Right kidney (tissue), 1 donor: ENCODE measurements around the gene JPT2.

Experiments used
- DNase-seq: peaks from one replicate; pipeline ENCODE4 v3.0.0-alpha.2; 2016

The JPT2 gene

DNA sequence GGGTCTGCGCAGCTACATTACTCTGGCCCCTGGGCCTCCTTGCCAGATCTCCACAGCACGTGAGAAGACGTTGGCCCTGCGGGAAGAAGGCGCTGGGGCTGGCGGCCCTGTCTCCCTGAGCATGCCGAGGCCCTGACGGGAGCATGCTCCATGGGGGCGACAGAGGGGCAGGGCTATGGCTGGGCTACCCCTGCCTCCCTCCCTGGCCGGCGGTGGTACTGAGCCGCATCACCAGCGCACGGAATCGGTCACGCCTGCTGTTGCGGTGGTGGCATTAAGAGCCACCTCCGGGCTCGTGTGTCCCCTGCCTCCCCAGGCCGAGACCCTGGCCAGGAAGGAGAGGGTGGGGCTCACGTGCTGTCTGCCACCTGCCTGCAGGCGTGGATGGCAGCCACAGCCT lies 56.0 kb downstream of the JPT2 start:
- DNase-seq = no peak

DNA sequence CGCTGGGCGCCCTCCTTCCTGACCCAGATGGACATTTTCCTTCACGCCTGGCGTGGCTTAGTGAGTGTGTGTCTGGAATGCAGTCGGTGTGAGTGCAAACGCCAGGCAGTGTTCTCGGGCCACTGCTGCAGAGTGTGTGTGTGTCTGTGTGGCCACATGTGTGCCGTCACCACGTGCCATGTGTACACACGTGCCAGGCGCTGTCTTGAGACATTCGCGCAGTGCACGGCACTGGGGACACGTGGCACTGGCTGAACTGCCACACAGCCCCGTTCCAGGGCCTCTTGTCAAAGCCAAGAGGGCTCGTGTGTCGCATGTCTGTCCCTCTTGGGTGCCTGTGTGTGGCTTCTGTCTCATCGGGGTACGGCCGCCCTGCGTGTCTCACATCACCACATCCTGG lies 56.7 kb downstream of the JPT2 start:
- DNase-seq = no peak

DNA sequence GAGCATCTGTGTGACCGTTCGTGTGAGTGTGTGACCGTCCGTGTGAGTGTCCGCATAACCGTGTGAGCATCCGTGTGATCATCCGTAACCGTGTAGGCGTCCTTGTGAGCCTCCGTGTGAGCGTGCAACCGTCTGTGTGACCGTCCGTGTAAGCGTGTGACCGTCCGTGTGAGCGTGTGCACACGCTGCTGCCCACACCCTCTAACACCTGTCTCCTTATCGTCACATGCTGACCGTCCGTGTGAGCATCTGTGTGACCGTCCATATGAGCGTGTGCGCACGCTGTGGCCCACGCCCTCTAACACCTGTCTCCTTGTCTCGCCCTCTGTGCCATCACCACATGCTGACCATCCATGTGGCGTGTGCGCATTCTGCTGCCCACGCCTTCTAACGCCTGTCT lies 62.2 kb downstream of the JPT2 start:
- no peak for DNase-seq

DNA sequence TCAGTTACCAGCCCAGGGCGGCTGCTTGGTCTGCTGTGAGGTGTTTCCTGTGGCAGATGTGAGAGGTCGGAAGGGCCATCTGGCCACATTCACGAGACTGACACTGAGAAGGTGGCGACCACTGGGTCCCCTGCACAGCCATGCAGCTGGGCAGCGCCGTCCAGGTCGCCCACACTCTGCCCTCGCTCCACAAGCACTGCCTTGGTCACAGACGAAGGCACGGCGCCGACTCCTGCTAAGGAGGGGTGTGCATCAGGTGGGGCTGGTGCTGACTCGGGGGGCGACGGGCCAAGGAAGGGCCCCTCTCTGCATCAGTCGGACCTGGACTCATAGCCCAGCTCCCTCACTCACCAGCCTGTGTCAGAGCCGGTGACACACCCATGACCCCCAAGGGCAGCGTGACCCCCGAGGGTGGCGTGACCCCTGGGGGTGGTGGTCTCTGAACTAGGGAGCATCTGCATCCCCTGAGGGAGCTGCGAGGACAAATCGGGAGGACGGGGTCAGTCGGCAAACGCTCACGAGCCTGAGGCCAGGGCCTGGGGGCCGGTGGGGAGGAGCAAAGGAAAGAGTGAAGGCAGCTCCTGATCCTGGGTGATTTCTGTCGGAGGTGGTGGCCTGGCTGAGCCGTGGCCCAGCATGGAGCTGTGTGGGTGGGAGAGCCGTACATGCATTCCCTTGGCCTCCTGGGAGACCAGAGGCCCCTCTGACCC lies 62.9 kb downstream of the JPT2 start:
- DNase-seq = no peak

DNA sequence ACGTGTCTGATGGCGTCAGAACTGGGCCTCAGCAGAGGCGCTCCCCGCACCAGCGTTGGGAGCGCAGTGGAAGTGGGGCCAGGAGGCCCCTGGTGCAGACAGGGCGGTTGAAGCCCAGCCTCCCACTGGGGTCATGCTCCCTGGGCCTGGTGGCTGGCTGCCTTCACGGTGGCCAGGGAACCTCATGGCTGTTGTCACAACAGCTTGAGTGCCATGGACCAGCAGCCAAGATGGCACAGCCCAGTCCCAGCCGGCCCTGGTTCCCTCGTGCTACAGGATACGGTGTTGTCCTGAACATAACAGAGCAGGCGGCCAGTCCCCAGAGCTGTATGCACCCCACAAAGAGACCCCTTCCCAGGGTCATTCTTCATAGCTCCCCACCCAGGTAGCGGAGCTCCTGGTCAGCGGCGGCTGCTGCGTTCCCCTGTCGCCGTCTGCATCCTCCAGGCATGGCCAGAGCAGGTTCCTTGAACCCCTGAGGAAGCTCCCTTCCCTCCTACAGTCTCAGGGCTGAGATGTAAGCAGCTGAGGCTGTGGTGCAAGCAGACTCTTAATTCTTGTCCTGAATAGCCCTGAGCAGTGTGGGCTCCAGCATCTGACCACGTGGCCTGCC lies 63.6 kb downstream of the JPT2 start:
- no peak for DNase-seq

DNA sequence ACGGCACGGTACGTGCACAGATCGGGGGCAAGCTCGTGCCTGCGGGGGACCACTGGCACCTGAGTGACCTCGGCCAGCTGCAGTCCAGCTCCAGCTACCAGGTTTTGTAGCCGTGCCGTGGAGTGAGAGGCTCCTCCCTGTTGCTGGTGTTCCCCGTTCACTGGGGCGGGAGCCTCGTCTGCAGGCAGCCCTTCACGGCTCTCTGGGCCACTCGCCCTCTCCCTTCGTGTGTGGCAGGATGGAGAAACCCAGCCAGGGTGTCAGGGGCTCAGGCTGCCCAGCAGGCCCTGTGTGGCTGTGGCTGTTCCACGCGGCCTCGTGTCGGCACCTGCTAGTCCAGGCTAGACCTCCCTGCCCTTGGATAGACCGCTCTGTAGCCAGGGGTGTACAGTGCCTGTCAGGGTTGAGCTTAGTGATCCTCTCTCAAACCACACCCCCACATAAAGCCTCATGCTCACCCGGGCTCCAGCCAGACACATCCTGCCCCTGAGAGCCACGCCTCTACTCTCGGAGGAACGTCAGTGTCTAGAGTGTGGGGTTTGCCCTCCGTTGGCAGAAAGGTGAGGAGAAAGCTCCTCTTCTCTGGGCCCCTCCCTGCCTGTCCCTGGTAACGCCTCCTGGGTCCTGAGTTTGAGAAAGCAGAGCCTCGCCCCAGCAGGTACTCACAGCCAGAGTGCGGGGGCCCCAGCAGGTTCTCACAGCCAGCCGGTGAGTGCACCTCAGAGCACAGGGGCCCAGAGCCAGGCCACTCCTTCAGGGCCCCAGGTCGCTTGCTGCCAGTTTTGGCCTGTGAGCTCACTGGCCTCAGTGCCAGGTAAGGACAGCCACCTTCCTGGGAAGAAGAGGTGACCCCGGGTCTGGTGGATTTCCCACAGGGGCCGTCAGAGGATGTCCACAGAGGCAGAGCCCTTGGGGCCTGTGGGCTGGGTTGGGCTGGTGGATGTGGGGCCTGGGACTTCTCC lies 65.6 kb downstream of the JPT2 start:
- DNase-seq = no peak

DNA sequence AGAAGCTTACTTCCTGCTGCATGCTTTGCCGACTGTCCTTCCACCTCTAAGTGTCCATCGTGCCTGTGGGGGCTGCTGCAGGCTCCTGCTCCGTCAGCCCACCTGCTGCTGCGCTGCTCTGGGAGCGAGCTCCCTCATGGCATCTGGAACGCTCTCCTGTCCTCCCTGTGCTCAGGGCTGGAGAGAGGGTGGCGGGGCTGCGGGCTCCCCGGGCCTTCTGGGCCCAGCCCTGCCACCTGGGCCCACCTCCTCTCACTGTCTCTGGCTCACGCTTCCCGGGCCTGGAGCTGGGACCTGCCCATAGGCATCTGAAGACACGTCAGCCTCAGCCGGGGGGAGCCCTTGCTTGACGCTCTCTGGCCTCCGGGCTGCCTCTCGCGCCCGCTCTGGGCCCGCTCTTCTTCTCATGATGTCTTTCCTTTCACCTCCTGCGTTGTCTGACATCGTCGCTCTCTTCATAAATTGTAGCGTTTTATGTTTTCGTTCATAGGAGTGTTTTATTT lies 66.3 kb downstream of the JPT2 start:
- DNase-seq = no peak

DNA sequence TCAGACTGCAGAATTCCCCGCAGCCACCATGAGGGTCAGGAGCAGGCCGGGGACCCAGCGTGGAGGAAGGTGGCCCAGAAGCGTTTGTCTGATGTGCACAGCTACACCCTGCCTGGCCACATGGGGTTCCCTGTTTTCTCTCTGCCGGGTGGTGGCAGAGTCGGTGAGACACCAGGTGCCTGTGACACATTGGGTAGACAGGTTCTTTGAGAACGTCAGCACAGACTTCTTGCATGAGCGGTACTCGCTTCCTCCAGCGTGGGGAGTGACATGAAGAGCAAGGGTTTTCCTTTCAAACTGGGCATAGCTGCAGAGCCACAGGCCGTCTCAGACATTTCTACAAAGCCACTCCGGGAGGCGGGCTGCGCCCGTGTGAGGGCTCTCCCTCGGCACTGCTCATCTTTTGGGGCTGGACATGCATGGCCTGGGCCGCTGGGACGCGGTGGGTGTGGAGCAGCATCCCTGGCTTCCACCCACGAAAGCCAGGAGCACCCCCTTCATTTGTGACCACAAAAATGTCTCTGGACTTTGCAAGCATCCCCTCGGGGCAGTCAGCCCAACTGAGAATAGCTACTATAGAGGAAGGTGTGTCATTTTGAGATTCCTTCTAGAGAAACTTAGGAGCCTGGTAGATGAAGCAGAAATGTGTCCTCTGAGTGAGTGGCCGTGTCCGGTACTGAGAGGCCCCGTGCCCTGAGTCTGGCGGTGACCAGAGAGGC lies 67.3 kb downstream of the JPT2 start:
- DNase-seq = no peak

DNA sequence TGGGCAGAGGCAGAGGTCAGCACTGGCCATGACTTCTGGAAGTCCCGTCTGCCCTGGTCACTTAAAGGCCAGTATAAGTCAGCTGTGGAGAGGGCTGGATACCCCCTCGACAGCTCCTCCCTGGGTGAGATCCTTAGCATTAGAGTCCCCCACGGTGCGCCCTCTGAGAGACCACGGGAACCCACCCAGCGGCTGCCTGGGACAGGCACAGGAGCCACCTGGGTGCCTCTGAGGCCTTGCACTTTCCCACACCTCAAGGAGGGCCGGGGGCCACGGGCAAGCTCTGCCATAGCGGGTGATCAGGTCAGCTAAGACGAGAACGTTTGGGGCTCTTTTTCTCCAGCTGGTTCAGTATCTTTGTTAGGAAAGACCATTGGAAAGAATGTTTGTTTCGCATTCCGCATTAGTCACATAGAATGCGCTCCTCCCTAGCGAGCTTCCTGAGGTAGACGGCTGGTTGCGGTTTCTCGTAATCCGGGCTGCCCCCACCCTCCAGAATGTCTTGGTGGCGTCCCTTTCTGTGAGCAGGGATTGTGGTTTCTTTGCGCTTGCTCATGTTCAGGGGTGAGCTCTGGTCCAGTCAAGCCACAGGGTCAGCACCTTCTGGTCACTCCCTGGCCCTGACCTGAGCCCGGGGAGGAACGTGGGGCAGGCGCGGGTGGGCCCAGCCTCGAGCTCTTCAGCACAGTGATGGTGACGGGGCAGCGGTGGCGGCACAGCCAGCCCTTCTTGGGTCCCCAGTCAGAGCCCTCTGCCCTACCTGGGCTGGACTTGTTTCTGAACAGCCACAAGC lies 68.0 kb downstream of the JPT2 start:
- DNase-seq = no peak

DNA sequence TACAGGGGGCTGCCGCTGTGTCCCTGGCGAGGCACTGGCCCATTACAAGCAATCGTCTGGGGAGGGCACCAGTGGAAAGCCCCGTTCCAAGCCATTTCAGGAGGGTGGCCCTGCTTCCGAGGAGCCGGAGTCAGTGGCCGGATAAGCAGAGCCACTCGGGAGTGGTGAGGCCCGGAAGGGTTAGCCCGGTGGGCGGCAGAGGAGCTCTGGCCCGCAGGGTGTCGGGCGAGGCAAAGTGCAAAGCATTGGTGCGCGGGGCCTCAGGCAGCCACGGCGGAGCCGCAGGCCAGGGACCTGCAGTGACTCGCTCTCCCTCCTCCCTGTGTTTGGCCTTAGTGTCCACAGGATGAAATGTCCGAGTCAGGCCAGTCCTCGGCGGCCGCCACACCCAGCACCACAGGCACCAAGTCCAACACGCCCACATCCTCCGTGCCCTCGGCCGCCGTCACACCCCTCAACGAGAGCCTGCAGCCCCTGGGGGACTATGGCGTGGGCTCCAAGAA lies 68.7 kb downstream of the JPT2 start:
- no peak for DNase-seq

DNA sequence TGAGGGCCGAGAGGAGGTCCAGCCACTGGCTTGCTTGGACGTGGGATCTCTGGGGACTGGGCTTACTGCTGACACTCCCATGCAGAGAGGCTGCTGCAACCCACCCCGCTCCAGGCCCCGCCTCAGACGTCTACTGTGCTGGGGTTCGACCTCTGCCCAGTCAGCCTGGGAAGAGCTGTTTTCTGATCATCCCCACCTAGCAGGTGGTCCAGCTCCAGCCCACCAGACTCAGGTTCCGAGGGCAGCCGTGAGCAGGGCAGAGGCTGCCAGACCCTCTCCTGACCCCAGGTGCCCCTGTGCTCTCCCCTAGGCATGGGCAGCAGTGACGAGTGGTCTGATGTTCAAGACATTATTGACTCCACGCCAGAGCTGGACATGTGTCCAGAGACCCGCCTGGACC lies 69.9 kb downstream of the JPT2 start:
- DNase-seq = no peak

DNA sequence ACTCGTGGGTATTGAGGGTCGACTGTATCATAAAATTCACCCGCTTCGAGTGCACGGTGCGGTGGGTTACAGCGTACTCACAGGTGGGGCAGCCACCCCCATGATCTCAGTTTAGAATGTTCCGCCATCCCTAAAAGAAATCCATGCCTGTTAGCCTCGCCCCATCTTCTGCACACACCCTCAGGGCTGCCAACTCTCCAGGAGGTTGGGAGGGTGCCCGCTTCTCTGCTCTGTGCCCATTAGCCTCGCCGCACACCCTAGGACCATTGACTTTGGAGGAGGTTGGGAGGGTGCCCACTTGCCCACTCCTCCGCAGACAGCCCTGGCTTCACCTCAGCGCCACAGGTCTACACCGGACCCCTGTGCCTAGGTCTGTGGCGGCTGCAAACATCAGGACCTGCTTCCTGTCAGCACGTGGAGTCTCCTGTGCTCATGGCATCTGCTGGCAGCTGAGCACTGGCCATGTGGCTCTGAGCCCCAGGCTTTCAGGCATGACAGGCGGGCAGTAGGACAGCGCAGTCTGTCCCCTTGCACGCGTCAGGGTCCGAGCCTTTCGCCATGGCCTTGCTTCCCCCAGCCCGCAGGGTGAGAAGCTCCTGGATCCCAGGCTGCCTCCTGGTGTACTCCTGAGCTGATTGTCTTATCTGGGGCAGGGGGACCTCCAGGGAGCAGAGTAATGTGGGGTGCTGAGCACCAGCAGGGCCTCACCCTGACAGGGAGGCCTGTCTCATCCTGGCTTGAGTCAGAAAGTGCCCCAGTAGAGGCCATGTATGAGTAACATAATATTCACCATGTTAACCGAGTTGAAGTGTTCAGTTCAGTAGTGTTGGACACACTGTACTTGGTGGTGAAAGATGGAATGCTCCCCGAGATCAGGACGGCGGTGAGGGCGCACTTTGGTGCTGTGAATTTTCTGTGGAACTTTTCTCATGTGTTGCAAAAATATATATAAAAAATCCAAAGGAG lies 71.4 kb downstream of the JPT2 start:
- DNase-seq = no peak
